ENCODE measurements around the gene GOLGA8O. TPM values are rescaled to one million over a fixed set of nuclear protein-coding genes. Genes with fewer than 3 reads are reported as not detected.

Gene GOLGA8O
- total and polyA plus RNA-seq, 10 of the 15 experiments (the other 5 are each of a cell fraction or from before 2014, with no cell fraction given) = 0.04 to 0.07 (median 0.05) TPM; not detected in 7

Small RNA genes within 50 kb of the gene (small RNA-seq; reads per million reads assigned to genes)
- gene AC135983.5 (not detected), gene RF00096 (not detected), gene RN7SL539P (not detected)

Other genes starting within 250 kb of the GOLGA8O start
- not detected in 2 replicates for gene GOLGA8K, start 52.3 kb downstream of the GOLGA8O start, total RNA-seq (2014; rRNA removed)
- not detected in 2 replicates for gene GOLGA8K, start 52.3 kb downstream of the GOLGA8O start, total RNA-seq (2014; rRNA removed; fragmentation: Illumina TruSeq; extraction: Trizol)
- not detected in 2 replicates for gene GOLGA8K, start 52.3 kb downstream of the GOLGA8O start, total RNA-seq (2021)
- gene GOLGA8K, start 52.3 kb downstream of the GOLGA8O start, polyA plus RNA-seq (2011; rRNA removed) = 0.14 TPM in 1 of 2 replicates, not detected in the other
- gene GOLGA8K, start 52.3 kb downstream of the GOLGA8O start, polyA plus RNA-seq (2014; fragmentation: Illumina TruSeq; extraction: Trizol) = not detected in 2 replicates
- not detected for gene GOLGA8K, start 52.3 kb downstream of the GOLGA8O start, polyA plus RNA-seq (2014; fragmentation: Nextera tagmentation; extraction: Ambion mirVana)
- 0.15 TPM in 1 of 2 replicates, not detected in the other for gene GOLGA8K, start 52.3 kb downstream of the GOLGA8O start, polyA plus RNA-seq (2014; rRNA removed)
- not detected for gene GOLGA8K, start 52.3 kb downstream of the GOLGA8O start, polyA plus RNA-seq (2016; fragmentation: Nextera tagmentation; extraction: Ambion mirVana)
- 0.17 and 0.71 TPM in 2 replicates for gene GOLGA8N, start 137.8 kb upstream of the GOLGA8O start, total RNA-seq (2014; rRNA removed)
- gene GOLGA8N, start 137.8 kb upstream of the GOLGA8O start, total RNA-seq (2014; rRNA removed; fragmentation: Illumina TruSeq; extraction: Trizol) = 0.13 and 0.23 TPM in 2 replicates
- gene GOLGA8N, start 137.8 kb upstream of the GOLGA8O start, total RNA-seq (2021) = 0.27 and 0.33 TPM in 2 replicates
- gene GOLGA8N, start 137.8 kb upstream of the GOLGA8O start, polyA plus RNA-seq (2011; rRNA removed) = 0.23 and 0.36 TPM in 2 replicates
- gene GOLGA8N, start 137.8 kb upstream of the GOLGA8O start, polyA plus RNA-seq (2014; fragmentation: Illumina TruSeq; extraction: Trizol) = 0.13 and 0.44 TPM in 2 replicates
- under 1 TPM; 0.02 to 0.05 TPM for gene GOLGA8N, start 137.8 kb upstream of the GOLGA8O start, polyA plus RNA-seq (2014; fragmentation: Nextera tagmentation; extraction: Ambion mirVana)
- gene GOLGA8N, start 137.8 kb upstream of the GOLGA8O start, polyA plus RNA-seq (2014; rRNA removed) = 0.13 and 0.22 TPM in 2 replicates
- under 1 TPM; 0.23 to 0.30 TPM for gene GOLGA8N, start 137.8 kb upstream of the GOLGA8O start, polyA plus RNA-seq (2016; fragmentation: Nextera tagmentation; extraction: Ambion mirVana)
- gene ARHGAP11A, start 159.9 kb upstream of the GOLGA8O start, total RNA-seq (2014; rRNA removed) = 30.6 and 35.9 TPM in 2 replicates
- 42.8 and 44.9 TPM in 2 replicates for gene ARHGAP11A, start 159.9 kb upstream of the GOLGA8O start, total RNA-seq (2014; rRNA removed; fragmentation: Illumina TruSeq; extraction: Trizol)
- 52.1 and 53.6 TPM in 2 replicates for gene ARHGAP11A, start 159.9 kb upstream of the GOLGA8O start, total RNA-seq (2021)
- gene ARHGAP11A, start 159.9 kb upstream of the GOLGA8O start, polyA plus RNA-seq (2011; rRNA removed) = 23.6 and 38.0 TPM in 2 replicates
- gene ARHGAP11A, start 159.9 kb upstream of the GOLGA8O start, polyA plus RNA-seq (2014; fragmentation: Illumina TruSeq; extraction: Trizol) = 50.2 and 60.4 TPM in 2 replicates
- gene ARHGAP11A, start 159.9 kb upstream of the GOLGA8O start, polyA plus RNA-seq (2014; fragmentation: Nextera tagmentation; extraction: Ambion mirVana) = 10 to 100 TPM; 12.4 to 16.3 TPM
- 25.1 and 25.4 TPM in 2 replicates for gene ARHGAP11A, start 159.9 kb upstream of the GOLGA8O start, polyA plus RNA-seq (2014; rRNA removed)
- gene ARHGAP11A, start 159.9 kb upstream of the GOLGA8O start, polyA plus RNA-seq (2016; fragmentation: Nextera tagmentation; extraction: Ambion mirVana) = 10 to 100 TPM; 42.4 to 45.0 TPM
- gene SCG5, start 186.1 kb upstream of the GOLGA8O start, total RNA-seq (2014; rRNA removed) = 0.62 and 0.65 TPM in 2 replicates
- gene SCG5, start 186.1 kb upstream of the GOLGA8O start, total RNA-seq (2014; rRNA removed; fragmentation: Illumina TruSeq; extraction: Trizol) = 0.49 and 0.97 TPM in 2 replicates
- 0.53 and 0.62 TPM in 2 replicates for gene SCG5, start 186.1 kb upstream of the GOLGA8O start, total RNA-seq (2021)
- 0.26 and 0.46 TPM in 2 replicates for gene SCG5, start 186.1 kb upstream of the GOLGA8O start, polyA plus RNA-seq (2011; rRNA removed)
- 0.13 and 0.41 TPM in 2 replicates for gene SCG5, start 186.1 kb upstream of the GOLGA8O start, polyA plus RNA-seq (2014; fragmentation: Illumina TruSeq; extraction: Trizol)
- under 1 TPM; 0.34 to 0.35 TPM for gene SCG5, start 186.1 kb upstream of the GOLGA8O start, polyA plus RNA-seq (2014; fragmentation: Nextera tagmentation; extraction: Ambion mirVana)
- gene SCG5, start 186.1 kb upstream of the GOLGA8O start, polyA plus RNA-seq (2014; rRNA removed) = 0.37 and 0.47 TPM in 2 replicates
- under 1 TPM; 0.50 to 0.62 TPM for gene SCG5, start 186.1 kb upstream of the GOLGA8O start, polyA plus RNA-seq (2016; fragmentation: Nextera tagmentation; extraction: Ambion mirVana)